SK-MEL-5 (cell line): ENCODE measurements around the gene CADPS. TPM values are rescaled to one million over a fixed set of nuclear protein-coding genes. Genes with fewer than 3 reads are reported as not detected.
"Not testable (repeated sequence)": the region's sequence is repeated elsewhere in the genome, so short reads cannot be mapped to it uniquely, and the experiment has no call there.

Experiments
- DNase-seq: peaks from one replicate; pipeline ENCODE4 v3.0.0-alpha.2; 2016; ENCODE audit warnings: low read depth, low spot score
- in situ Hi-C: cut with HindIII; loops from 2 replicates; pipeline ENCODE4 v1.10.0; 2016; ENCODE audit warnings: low sequenced_read_pairs, high pct_unique_total_duplicates, low pct_unique_long_range_greater_than_20kb
- total RNA-seq: library from RNA; depleted of rRNA; stranded (reverse); fragments of >200 nt; shearing (Covaris generic); gene quantifications from 2 replicates; pipeline ENCODE4 v1.2.3, GENCODE V29; 2014

CADPS gene
- total RNA-seq, 1 experiment from 2014 or later = not detected

DNA sequence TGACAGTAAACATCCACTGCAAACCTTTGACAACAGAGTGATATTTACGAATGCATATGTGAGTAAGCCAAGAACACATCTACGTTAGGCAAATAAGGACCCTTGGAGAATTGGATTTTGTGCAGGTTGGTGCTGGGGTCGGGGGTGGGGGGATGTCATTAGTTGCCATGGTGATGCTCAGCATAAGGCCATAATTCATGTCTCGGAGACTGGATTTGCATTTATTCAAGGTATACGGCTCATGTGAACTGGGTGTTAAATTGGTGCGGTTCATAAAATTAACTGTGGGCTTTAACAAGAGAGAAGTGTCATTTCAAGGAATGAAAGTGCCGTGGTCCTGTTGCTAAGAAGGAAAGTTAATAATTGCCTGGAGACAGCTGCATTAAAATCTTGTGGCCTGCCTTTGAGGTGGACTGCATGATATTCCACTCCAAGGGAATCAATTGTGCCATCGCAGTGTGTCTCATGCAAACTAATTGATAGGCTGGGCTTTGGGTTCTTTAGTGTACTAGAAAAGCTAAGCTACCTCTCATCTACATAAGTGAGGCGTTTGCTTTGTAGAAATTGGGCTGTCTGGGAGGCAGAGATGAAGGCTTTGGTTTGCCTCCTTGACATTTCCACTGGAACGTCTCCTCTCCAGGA is 273.0 kb downstream of the CADPS start:
- in situ Hi-C loops = no loop called here

DNA sequence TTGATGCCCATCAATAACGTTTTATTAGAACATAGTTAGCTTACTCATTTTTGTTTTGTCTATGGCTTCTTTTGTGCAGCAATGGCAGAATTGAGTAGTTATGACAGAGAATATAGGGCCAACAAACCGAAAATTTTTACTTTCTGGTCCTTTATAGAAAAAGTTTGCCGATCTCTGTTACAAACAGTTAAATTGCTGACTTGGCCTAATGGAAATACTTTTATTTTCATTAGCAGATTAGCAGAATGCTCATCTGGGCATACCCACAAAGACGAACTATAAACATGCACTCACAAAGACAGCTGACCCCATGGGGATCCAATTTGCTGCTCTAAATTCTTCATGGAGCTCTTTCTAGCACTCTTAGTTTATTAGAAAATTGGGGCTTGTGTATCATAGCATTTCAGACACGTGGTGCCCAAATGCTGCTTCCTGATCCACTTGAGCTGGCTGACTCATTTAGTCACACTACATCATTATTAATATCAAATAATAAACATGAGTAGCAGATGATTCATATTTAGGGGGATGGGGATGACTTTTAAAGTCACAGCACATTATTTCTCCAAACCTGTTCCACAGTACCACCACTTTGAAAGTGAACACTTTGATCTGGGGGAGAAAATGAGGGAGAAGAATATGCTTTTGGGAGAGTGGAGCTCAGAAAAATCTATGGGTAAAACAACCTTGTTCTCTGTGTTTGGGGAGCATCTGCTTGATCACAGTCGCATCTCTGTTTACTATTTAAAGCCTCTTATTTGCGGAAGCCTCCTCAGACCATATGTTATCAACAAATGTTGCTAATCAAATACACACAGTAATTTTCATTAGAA is 273.8 kb downstream of the CADPS start:
- in situ Hi-C loops = no loop called here
- peak; percentile 15 for DNase-seq

More for the DNA sequence above, 273.0 kb downstream of the CADPS start:
- no peak for DNase-seq

DNA sequence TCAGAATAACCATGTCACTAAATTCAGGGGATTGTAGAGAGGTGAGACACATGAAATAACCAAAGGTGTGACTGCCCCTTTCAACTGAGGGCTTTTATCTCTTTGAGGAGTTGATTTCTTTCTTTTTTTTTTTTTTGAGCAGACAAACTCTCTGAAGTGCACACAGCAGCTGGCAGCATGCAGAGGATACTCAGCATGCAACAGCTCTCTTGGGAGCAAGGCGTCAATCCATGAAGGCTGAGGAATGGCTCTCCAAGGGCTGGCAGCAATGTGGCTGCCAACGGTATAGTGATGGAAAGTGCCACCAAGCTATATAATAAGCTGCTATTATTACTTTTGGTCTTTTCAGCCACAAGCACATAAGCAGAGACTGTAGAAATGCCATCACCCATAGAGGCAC is 275.2 kb downstream of the CADPS start:
- in situ Hi-C loops = no loop called here
- DNase-seq = no peak

DNA sequence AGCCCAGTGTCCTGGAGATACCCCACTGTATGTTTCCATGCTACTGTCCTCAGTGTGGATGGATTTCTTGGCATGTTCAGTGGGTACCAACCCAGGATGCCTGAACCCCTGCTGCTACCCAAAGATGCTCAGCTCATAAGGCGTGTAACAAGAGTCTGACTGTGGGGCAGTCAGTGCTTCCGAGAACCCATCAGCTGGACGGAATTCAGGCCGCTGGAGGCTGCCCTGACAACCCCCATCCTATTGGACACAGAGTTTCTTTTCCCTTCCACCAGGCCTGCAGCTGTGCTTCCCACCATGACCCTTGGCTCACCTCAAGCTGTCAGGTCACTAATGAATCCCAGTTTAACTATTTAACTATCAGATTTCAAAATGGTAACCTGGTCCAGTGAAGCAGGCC is 277.7 kb downstream of the CADPS start:
- no peak for DNase-seq
- in situ Hi-C loops = no loop called here

DNA sequence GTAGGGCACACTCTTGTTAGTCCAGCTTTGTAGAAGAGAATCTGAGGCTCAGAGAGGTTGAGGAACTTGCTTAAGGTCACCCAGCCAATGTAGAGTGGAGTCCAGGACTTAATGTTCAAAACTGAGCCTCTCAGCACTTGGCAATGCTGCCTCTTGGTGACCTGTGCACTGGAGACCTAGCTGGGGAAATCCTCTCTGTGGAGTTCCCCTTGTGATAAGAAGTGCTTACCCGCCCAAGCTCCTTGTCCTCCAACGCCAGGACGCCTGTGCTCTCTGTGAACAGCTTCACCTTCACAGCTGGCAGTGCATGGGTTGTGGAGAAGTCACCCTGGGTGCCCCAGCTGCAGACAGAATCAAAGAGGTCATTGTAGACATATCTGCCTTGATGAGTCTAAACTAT is 282.8 kb downstream of the CADPS start:
- DNase-seq = no peak
- in situ Hi-C loops = no loop called here

DNA sequence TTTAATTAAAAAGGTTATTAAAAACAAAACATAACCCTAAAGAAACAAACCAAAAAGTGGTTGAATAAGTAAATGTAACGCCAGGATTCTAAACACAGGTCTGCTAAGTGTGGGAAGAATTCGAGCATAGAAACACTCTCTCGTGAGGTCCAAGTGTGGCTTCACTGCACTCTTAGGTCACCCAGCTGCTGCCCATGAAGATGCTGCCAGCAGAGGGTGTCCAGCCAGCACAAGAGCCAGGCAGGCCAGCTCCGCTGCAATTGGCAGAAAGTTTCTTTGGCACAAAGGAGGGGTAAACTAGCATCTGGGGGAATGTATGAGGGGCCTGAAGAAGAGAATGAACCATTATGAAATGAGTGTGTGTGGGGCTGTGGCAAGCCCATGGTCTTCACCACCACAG is 286.1 kb downstream of the CADPS start:
- in situ Hi-C loops = no loop called here
- DNase-seq = peak; percentile 21

DNA sequence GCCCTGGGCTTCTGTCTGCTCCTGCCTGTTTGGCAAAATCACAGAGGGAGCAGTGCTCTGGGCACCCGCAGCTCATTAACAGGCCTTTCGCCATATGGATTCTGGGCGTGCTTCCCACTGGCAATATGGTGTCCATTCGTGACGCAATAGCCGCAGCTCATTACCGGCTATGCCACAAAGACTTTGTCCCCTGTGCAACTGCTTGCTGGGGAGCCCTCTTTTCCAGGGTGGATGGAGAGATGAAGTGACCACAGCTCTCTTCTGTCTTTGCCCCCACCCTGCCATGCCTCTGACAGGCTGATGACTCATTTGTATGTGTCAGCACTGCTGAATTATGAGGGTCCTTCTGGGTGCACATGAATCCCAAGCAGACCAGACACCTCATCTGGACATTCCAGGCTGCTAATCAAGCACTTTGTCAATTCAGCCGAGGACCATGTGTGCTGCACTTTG is 287.6 kb downstream of the CADPS start:
- no peak for DNase-seq
- in situ Hi-C loops = no loop called here

DNA sequence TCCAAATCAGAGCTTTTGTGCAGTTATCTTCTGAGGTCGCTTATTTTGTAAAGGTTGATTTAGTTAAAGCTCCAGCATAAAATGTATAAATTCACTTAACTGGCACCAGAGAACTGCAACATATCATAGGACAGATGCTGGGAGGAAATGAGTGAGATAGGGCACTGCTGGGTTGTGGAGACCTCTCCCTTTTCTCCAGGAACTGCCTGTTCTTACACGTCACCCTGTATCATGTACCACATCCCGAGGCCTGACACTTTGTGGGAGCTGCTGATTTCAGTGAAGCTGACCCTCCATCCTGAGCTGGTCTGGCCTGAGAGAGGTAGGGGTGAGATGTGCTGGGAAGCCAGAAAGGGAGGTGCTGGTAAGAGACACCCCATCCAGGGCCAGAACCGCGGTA is 288.0 kb downstream of the CADPS start:
- in situ Hi-C loops = no loop called here
- no peak for DNase-seq

DNA sequence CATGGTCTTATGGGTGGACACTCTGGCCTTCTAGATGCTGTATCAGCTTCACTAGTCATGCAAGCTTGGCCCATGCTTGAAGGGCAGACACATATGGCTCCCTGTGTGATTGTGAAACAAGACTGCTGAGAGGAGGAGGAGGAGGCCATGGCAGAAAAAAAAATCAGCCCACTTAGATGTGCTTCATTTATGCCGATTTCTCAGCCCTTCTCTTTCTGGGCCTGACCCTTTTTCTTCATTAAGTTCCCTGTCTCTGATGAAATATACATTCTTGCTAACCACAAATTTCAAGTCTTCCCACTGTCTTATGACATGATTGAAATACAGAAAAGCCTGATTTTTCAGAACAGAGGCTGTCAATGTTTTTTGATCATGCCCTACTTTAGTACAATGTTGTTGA is 288.9 kb downstream of the CADPS start:
- DNase-seq = peak; percentile 30
- in situ Hi-C loops = no loop called here

DNA sequence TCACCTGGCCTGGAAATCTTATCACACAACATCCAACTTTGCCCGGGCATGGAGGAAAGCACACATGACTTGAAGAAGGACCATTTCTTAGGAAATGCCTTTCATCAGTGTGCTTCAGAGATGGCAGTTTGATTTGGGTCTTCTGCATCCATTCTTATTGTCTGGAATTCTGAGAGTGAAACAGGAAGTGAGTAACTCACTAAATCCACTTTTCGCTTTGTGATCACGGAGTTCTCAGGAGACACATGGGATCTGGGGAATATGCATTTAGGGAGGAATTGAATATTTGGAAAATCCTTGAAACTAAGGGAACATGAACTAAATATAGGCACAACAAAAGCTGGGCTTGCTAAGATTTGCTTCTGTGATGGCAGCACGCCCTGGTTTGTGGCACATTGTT is 289.4 kb downstream of the CADPS start:
- in situ Hi-C loops = no loop called here
- no peak for DNase-seq

DNA sequence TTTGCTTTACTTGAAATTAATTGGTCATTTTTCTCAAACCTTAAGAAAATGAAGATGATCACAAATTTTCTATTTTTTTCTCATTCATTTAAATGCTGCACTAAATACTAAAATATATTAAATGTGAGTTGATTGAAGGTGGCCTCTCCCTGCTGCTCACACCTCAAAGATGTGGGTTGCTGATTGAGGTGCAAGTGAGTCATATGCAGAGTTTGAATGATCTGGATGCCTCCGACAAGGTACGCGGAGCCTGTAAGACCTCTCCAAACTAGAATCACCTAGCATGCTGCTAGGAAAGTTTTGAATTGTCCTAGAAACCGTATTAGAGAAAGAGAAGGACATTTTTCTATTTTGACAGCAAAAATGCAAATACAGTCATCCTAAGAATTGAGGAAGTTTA is 290.6 kb downstream of the CADPS start:
- no peak for DNase-seq
- in situ Hi-C loops = no loop called here

DNA sequence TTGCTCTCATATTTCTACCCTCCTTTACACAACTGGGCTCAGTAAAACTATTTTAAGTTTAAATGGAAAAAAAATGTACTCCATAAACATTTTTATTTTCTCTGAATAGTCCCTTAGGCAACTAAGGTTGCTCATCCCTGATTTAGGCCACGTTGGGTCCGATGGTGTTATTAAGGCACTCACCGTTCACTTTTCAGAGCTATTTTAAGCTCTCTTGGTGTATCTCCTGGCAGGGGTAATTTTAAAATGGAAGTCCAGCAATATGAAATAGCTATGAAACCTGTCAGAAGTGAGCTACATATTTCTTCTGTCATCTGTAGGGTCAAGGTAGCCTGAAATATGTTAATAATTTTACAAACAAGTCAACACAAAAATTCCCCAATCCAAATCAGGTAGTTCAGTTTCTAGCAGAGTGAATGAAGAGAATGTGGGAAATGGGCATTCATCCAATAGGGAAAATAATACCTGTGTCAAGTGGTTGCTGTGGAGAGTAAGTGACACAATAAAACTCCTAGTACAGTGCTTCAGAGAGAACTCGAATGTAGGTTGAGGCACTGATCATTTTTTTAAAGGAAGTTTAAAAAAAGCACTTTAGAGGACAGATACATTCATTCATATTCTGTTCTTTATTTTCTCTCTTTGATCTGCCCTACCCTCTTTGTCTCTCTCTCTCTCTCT is 292.6 kb downstream of the CADPS start:
- in situ Hi-C loops = no loop called here
- no peak for DNase-seq

DNA sequence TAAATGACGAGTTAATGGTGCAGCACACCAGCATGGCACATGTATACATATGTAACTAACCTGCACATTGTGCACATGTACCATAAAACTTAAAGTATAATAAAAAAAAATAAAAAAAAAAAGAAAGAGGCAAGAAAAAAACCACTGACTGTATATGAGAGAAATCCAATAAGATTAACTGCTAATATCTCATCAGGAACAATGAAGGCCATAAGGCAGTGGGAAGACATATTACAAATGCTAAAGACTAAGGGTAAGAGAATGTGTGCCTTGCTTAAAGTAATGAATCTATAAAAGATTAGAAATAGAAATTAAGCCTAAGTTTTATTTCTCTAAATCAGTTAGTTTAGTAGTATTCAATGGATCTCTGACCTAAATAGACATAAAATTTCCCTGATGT is 294.7 kb downstream of the CADPS start:
- in situ Hi-C loops, DNase-seq: not testable (repeated sequence)

DNA sequence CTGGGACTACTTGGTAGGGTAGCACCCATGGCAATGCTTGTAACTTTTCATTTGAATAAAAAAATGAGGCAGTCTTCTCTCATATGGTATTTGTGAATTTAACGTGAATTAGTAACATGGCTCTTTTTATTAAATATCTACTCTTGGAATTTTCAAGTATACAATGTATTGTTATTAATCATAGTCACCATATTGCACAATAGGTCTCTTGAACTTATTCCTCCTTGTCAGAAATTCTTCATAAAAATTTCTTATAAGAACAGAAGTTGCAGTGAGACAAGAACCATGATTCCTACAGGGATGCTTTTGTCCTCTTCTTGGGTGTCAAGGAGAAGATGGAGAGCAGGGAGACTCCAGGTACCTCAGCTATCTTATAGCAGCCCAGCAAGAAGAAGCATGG is 298.1 kb downstream of the CADPS start:
- in situ Hi-C loops = no loop called here
- no peak for DNase-seq

DNA sequence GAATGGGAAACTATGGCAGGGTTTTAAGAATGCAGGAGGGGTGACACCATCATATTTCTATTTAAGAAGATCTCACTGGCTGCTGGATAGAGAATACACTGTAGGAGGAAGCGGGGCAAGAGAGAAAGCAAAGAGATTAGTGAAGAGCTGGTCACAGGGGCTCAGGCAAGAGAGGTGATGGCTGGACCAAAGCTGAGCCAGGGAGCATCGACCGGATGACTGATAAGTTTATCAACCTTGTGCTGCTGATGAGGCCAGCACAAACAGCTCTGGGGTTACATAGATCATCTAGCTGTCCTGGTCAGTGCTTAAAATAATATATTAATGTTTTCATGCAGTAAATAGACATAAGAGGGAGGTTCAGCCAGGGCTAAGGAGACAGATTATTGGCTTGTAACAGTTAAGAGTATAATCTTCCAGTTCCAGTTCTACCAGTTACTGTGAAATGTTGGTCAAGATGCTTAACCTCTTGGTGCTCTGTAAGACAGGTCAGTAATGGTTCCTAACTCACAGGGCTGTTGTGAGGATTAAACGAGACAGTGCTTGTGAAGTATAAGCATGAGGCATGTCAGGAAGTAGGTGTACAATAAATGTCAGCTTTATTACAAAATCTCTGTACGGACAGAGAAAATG is 300.8 kb downstream of the CADPS start:
- DNase-seq = no peak
- in situ Hi-C loops = no loop called here

DNA sequence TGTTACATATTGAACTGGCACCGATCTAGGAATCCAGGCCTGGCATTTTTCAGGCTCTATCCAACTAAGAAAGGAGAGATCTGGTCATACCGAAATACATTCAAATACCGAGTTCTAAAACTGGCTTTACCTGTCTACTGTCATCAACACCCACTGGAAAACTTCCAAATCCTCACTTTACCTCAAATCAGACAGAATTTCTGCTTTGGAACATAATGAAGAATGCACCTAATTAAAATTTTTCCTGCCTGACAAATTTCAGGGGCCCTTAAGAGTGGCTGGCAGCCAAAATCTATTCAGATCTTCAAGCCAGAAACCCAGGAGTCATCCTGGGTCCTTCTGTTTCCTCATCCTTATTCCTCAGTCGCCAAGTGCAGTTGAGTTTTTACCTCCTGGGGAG is 303.3 kb downstream of the CADPS start:
- in situ Hi-C loops = no loop called here
- DNase-seq = no peak

DNA sequence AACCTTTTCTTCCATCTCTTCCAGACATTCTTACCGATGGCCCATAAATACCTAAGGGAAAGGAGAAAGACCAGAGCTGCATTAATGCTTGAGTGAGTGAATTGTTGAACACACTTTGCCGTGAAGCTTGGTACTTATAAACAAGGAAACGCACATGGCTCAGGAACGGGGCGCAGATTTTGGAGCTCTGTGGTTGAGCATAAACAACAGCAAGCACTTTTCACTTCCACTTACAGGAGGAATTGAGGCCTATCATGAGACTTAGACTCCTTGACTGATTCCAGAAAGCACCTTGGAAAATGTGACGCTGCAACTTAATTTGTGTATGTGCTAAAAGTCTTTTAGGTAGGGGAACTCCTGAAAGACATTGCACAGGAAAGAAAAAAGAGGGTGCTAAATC is 304.3 kb downstream of the CADPS start:
- in situ Hi-C loops = no loop called here

DNA sequence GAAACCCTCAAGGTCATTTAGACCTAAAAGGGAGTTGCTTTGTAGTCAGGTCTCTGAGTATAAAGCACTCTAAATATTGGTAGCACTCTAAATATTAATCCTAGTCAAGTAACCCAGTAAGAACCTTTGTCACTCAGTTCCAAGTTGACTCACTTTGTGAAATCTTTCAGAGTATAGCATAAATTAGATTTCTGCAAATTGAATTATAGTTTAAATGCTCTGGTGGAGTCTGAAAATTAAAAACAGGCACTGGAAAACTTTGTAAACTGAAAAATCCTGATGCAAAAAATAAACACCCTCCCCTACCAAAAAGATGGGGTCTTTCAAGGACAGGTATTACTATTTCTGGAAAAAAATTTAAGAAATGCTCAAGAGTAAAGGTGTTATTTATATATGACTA is 305.6 kb downstream of the CADPS start:
- in situ Hi-C loops = no loop called here
- no peak for DNase-seq

More for the DNA sequence above, 304.3 kb downstream of the CADPS start:
- no peak for DNase-seq
